Parathyroid adenoma (tissue), 2 donors: Measurements from ENCODE around the gene LATS2.

Experiments
- H2AFZ ChIP-seq: fragments of 300-600 bp; sonication (generic); one replicate; pipeline ENCODE4 v1.7.0; 2017; ENCODE audit warnings: antibody characterized with exemption, mild to moderate bottlenecking
- H3K27ac ChIP-seq: fragments of 300-600 bp; sonication (generic); one replicate; pipeline ENCODE4 v1.7.0; 2017
- H3K27me3 ChIP-seq: fragments of 300-600 bp; sonication (generic); one replicate; pipeline ENCODE4 v1.7.0; 2017; ENCODE audit warnings: low read length; ENCODE audit not compliant: control insufficient read depth, insufficient read depth
- H3K36me3 ChIP-seq: fragments of 300-600 bp; sonication (generic); one replicate; pipeline ENCODE4 v1.7.0; 2017; ENCODE audit warnings: low read length; ENCODE audit not compliant: control insufficient read depth, insufficient read depth
- H3K4me1 ChIP-seq: fragments of 300-600 bp; sonication (generic); one replicate; pipeline ENCODE4 v1.7.0; 2017; ENCODE audit warnings: control low read depth
- H3K4me2 ChIP-seq: fragments of 300-600 bp; sonication (generic); one replicate; pipeline ENCODE4 v1.7.0; 2017; ENCODE audit warnings: low read length
- H3K4me3 ChIP-seq: fragments of 300-600 bp; sonication (generic); one replicate; pipeline ENCODE4 v1.7.0; 2017; ENCODE audit warnings: low read depth, low read length
- H3K79me2 ChIP-seq: fragments of 300-600 bp; sonication (generic); one replicate; pipeline ENCODE4 v1.7.0; 2017; ENCODE audit warnings: control low read depth
- H3K9ac ChIP-seq: fragments of 300-600 bp; sonication (generic); one replicate; pipeline ENCODE4 v1.7.0; 2017; ENCODE audit warnings: mild to moderate bottlenecking
- H3K9me3 ChIP-seq: fragments of 300-600 bp; sonication (generic); one replicate; pipeline ENCODE4 v1.7.0; 2017; ENCODE audit warnings: low read length; ENCODE audit not compliant: control insufficient read depth
- TF ChIP-seq, protein P1 (sequence below): fragments of 300-600 bp; sonication (generic); IDR thresholded peaks from one replicate; pipeline ENCODE4 v1.7.0; 2017; ENCODE audit warnings: antibody characterized with exemption, mild to moderate bottlenecking
- donor health status: primary hyperparathyroidism.

LATS2 gene

DNA sequence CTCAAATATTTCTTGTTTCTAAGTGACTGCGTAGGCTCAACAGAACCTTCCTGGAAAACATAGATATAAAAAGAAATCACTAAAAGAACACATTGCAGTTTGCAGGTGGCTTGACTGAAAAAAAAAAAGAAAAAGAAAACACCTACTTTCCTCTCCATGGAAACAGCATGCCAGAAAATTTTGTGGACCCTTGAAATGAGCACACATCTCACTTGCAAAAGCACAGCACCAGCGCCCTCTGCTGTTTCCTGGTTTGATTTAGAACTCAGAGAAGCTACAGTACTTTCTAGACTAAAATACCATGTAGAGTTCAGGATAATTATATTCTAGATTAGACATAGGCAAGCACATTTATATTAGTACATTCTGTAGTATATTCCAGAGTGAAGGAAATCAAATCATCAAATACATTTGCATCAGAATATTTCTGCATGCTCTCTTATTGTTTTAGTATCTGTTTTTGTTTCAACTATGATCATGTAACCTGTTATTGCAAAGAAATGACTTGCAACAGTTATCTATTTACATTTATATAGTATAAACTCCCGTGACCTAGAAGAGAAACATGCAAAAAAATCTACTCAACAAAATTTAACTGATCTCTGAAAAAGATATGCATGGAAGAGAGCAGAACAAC, 136.5 kb downstream of the LATS2 start:
- Histone ChIP-seq H3K27me3 (no peaks in the 10 kb centered on the region), H3K4me1 (no peaks in the 10 kb centered on the region), H3K9ac (no peak overlapping the region), H3K79me2 (no peaks in the 10 kb centered on the region), H3K9me3 (no peaks in the 10 kb centered on the region), H3K4me2 (no peak overlapping the region), H3K4me3 (no peak overlapping the region), H3K36me3 (no peaks in the 10 kb centered on the region), H3K27ac (no peak overlapping the region), H2AFZ (no peak overlapping the region)
- TF ChIP-seq, protein P1, sequence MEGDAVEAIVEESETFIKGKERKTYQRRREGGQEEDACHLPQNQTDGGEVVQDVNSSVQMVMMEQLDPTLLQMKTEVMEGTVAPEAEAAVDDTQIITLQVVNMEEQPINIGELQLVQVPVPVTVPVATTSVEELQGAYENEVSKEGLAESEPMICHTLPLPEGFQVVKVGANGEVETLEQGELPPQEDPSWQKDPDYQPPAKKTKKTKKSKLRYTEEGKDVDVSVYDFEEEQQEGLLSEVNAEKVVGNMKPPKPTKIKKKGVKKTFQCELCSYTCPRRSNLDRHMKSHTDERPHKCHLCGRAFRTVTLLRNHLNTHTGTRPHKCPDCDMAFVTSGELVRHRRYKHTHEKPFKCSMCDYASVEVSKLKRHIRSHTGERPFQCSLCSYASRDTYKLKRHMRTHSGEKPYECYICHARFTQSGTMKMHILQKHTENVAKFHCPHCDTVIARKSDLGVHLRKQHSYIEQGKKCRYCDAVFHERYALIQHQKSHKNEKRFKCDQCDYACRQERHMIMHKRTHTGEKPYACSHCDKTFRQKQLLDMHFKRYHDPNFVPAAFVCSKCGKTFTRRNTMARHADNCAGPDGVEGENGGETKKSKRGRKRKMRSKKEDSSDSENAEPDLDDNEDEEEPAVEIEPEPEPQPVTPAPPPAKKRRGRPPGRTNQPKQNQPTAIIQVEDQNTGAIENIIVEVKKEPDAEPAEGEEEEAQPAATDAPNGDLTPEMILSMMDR, result peak; percentile 52

DNA sequence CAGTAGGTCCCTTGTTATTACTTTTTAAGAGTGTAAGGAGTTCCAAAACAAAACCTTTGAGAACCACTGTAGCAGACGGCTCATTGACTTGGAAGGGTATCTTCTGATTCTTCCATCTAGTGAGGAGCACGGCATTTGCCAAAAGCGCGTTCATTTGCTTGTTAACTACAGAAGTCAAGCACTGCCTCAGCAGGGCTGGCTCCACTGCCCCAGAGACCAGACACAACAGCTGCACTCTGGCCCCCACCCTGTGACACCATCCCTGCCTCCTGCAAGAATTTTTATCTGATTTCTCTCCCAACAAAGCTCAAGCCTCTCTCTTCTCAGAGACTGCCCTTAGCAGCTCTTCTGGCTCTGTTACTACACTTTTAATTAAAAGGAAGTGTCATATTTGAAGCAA, 138.1 kb downstream of the LATS2 start:
- H2AFZ ChIP-seq, result no peak overlapping the region
- H3K9me3 ChIP-seq, result no peaks in the 10 kb centered on the region
- no peak overlapping the region for H3K27ac ChIP-seq
- H3K4me1 ChIP-seq, result no peaks in the 10 kb centered on the region
- H3K79me2 ChIP-seq, result no peaks in the 10 kb centered on the region
- no peaks in the 10 kb centered on the region for H3K36me3 ChIP-seq
- H3K4me3 ChIP-seq, result no peak overlapping the region
- H3K9ac ChIP-seq, result no peak overlapping the region
- no peaks in the 10 kb centered on the region for H3K27me3 ChIP-seq
- TF ChIP-seq, protein P1, result no peak
- H3K4me2 ChIP-seq, result no peak overlapping the region
